Measurements from ENCODE around the gene TFDP3.
A peak's percentile ranks its signal among the peaks of the same experiment; 100 is the strongest.

TFDP3 gene

DNA sequence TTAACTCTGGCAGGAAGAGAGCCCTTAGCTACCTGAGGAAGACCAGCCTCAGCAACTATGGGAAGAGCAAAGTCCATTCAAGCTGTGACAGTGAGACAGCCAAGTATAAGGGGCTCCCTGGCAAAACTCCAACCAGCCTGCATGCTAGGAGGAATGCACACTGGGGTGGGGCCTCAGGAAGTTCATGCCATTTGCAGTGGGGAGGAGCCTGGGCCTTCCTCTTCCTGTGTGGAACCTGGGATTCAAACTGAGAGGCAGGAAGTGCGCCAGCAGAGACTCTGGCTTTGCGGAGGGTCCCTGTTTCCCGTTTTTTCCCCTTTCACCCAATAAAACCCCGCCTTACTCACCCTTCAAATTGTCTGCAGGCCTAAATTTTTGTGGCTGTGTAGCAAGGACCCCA is 33.0 kb downstream of the TFDP3 start:
- DNase-seq, result no peak

DNA sequence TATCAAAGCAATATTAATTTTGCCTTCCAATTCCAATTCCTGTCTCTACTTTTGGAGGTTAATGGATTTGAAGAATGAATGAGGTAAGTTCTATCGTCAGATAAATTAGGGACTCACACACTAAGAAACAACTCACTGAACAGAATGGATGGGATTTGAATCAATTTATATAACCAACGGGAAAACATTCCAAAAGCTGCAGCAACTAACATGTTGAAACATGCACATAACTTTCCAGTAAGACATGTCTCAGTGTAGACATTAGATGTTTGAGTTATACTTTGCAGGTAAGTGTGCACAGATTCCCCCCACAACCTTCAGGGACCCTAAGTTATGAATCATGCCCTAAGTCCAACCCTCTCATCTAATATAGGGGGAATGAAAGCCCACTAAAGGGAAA is 34.3 kb downstream of the TFDP3 start:
- DNase-seq, result no peak

DNA sequence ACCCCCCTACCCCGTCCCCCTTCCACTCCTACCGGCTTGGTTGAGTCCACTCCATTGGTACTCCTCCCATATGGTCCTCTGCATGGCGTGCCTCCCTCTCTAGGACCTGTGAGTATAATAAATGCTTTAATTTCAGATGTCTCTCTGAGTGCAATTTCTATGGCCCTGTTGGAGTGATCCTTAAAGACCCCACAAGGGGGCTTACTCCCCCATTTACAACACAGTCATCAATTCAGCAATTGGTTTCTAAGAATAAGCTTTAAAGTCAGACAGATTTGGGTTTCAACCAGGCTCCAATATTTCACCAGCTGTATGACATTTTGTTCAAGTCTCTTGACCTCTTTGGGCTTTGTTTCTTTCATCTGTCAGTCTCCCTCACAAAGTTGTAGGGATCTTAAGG is 38.7 kb downstream of the TFDP3 start:
- DNase-seq, result no peak

DNA sequence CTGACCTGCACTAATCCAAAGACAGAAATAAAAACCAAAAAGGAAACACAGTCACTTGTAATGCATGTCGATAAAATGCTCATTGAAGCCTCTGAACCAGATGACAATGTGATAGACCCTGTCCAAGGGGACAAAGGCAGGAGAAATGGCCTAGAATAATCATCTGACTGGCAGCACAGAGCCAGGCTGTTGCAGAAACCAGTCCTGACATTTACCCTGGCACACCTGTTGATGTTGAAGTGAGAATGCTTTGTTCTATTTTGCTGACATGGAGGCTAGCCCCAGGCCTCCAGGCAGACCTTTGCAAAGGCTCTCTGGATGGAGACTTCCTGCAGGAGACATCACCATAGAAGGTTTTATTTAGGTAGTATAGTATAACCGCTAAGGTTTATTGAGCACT is 41.0 kb downstream of the TFDP3 start:
- peak; percentile 24 for DNase-seq

DNA sequence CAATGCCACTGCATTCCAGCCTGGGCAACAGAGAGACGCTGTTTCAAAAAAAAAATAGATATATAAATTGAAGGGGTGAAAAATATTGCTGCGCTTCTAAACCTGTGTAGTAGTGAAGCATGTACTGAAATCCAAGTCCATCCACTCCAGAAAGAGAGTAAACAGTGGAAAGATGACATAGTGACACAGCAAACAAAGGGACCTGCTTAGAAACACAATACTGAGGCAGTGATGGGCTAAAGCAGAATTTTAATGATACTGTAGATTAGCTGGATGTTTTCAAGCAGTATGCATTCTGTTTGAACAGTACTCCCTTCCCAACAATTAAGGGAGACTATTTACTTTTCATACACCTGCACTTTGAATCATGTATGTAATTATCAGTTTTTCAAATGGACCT is 42.5 kb downstream of the TFDP3 start:
- peak; percentile 81 for DNase-seq

DNA sequence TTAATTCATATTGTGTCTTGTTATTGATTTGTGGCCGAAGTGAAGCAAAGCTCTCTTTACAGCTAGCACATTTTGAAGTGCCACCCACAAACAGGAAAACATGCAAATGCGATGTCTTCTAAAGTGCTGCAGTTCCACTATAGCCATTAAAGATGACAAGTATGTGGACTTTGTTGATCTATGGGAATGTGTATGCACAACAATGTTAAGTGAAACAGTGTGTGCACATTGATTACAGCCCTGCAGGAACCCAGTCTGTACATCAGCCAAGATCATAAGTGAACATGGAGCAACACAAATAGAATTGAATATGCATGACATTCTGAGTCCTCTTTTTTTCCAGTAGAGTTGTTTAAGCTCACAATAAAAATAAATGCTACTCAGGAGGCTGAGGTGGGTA is 43.0 kb downstream of the TFDP3 start:
- DNase-seq, result no peak

DNA sequence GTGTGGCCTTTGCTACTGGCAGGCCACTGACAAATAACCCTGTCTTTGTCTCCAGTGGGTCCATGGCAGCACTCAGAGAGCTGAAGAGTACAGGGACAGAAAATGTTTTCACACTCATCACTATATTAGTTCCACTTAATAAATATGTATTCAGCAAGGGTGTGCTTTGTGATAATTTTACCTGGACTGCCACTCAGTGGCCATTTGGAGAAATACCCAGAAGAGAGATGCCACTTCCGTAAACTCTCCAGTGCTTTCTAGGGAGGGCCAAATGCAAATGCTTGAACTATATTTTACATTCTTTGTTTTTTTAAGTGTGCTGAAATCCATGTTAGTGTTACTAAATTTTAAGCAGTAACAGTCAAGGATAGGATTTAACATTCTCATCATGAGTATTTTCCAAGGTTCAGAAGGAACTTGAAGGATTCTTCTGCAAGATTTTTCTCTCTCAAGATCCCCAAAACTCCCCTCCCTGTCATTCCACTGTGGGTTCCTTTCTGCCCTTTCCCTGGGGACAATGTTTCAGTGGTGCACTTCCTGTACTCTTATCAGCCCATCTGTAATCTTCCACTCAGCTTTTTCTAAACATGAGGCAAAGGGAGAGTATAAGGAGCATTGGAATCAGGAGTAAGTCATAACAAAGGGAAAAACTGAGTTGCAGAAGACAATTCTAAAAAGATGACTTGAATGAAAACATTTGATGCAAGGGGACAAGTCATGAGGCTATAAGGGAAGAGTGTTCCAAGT is 46.0 kb downstream of the TFDP3 start:
- no peak for DNase-seq

All from NCI-H2029 (cell line).